A673 (cell line): ENCODE data around the gene SND1. TPM values are rescaled to one million over a fixed set of nuclear protein-coding genes. Genes with fewer than 3 reads are reported as not detected.

ENCODE experiments used
- BruUV-seq: library from RNA; stranded (reverse); fragments of 400-500 nt; replicated peaks from 2 replicates; lab custom pipeline; 2021; lab: Mats Ljungman, UMichigan
- CTCF ChIA-PET: fragments of 300-600 bp; sonication (Branson Sonifier 250); formaldehyde crosslinking; loops from one replicate; lab custom pipeline; 2022; ENCODE audit warnings: antibody characterized with exemption; lab: Charles Lee
- POLR2A ChIA-PET: fragments of 300-600 bp; sonication (Branson Sonifier 250); formaldehyde crosslinking; loops from one replicate; lab custom pipeline; 2022; ENCODE audit warnings: antibody characterized with exemption; ENCODE audit not compliant: low non-redundant PET; lab: Charles Lee
- DNase-seq: peaks from one replicate; pipeline ENCODE4 v3.0.0-alpha.2; 2015; ENCODE audit warnings: low spot score
- H3K27ac ChIP-seq: fragments of 200-600 bp; sonication (generic); 2 replicates; pipeline ENCODE4 v1.5.1; 2016; ENCODE audit warnings: mixed run types, low read depth, mild to moderate bottlenecking, mixed read lengths, antibody characterized with exemption, low read length; ENCODE audit not compliant: poor library complexity, severe bottlenecking
- H3K27me3 ChIP-seq: fragments of 200-600 bp; sonication (generic); replicated peaks from 2 replicates; pipeline ENCODE4 v1.6.1; 2017; ENCODE audit warnings: mixed run types, low read depth, mild to moderate bottlenecking, mixed read lengths, antibody characterized with exemption, low read length; ENCODE audit not compliant: insufficient read depth, poor library complexity
- H3K36me3 ChIP-seq: fragments of 200-600 bp; sonication (generic); 2 replicates; pipeline ENCODE4 v1.6.1; 2016; ENCODE audit warnings: mixed run types, mild to moderate bottlenecking, mixed read lengths, antibody characterized with exemption, low read length; ENCODE audit not compliant: insufficient read depth, poor library complexity, severe bottlenecking
- H3K4me1 ChIP-seq: fragments of 200-600 bp; sonication (generic); 2 replicates; pipeline ENCODE4 v1.6.1; 2017; ENCODE audit warnings: mixed run types, mild to moderate bottlenecking, mixed read lengths, antibody characterized with exemption, low read length; ENCODE audit not compliant: insufficient read depth, poor library complexity, severe bottlenecking
- H3K4me3 ChIP-seq: fragments of 200-600 bp; sonication (generic); 2 replicates; pipeline ENCODE4 v1.5.1; 2016; ENCODE audit warnings: low read depth, mixed run types, mild to moderate bottlenecking, mixed read lengths, low read length; ENCODE audit not compliant: poor library complexity, severe bottlenecking
- H3K9me3 ChIP-seq: fragments of 200-600 bp; sonication (generic); 2 replicates; pipeline ENCODE4 v1.6.1; 2016; ENCODE audit warnings: mixed run types, low read depth, mild to moderate bottlenecking, mixed read lengths, antibody characterized with exemption, low read length; ENCODE audit not compliant: poor library complexity, severe bottlenecking
- CTCF ChIP-seq: fragments of 300-800, 200-600 bp; sonication (generic); conservative IDR thresholded peaks from 2 replicates; pipeline ENCODE4 v1.5.1; 2017; ENCODE audit warnings: low read depth, mild to moderate bottlenecking, antibody characterized with exemption, low read length, moderate library complexity, mixed read lengths
- EZH2 ChIP-seq: fragments of 200-600 bp; sonication (generic); IDR thresholded peaks from 2 replicates; pipeline ENCODE4 v1.6.1; 2017; ENCODE audit warnings: borderline replicate concordance, low read depth, mild to moderate bottlenecking, mixed read lengths, antibody characterized with exemption, low read length; ENCODE audit not compliant: poor library complexity, severe bottlenecking
- intact Hi-C: fragments of 100-400 bp; cut with micrococcal nuclease; formaldehyde crosslinking; loops from one replicate; pipeline ENCODE4 v1.10.0; 2022; ENCODE audit not compliant: unreplicated experiment
- total RNA-seq: library from RNA; stranded (reverse); gene quantifications from 2 replicates; pipeline ENCODE4 v1.2.3, GENCODE V29; 2021

SND1 gene
- total RNA-seq, 1 experiment from 2014 or later: 177 TPM

DNA sequence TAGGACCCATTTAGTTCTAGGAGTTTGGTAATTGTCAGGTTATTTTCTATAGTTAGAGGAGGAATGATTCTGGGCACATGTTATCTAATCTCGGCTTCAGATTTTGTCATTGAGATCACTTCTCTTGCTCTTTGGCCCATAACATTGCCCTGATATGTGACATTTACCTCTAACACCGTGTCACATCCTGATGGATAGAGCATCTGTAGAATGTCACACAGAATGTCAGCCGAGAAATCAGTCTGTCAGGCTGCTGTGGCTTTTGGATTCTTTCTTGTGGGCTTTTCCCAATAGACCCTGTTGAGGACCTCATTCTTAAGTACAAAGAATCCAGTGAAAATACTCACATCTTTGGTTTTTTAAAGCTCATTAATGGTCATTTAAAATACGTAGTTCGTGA, 236.8 kb downstream of the SND1 start:
- Histone ChIP-seq H3K4me3 (no peak overlapping the region), H3K4me1 (peaks cover 9% of the 10 kb centered on the region), H3K9me3 (no peaks in the 10 kb centered on the region), H3K27ac (no peak overlapping the region), H3K36me3 (peaks cover 11% of the 10 kb centered on the region), H3K27me3 (no peaks in the 10 kb centered on the region)
- BruUV-seq: no TSS peak
- intact Hi-C loops: no loop called here
- ChIA-PET CTCF (no interaction called here), POLR2A (no interaction called here)
- DNase-seq: no peak
- TF ChIP-seq CTCF (no peak), EZH2 (no peak)

GRCh38 chr7:127889677-127890076, 237.7 kb downstream of the SND1 start:
- Histone ChIP-seq H3K9me3 (no peaks in the 10 kb centered on the region), H3K27ac (no peak overlapping the region), H3K36me3 (peaks cover 11% of the 10 kb centered on the region), H3K4me1 (peaks cover 9% of the 10 kb centered on the region), H3K4me3 (no peak overlapping the region), H3K27me3 (no peaks in the 10 kb centered on the region)
- intact Hi-C loops: no loop called here
- BruUV-seq: no TSS peak
- DNase-seq: no peak
- CTCF ChIA-PET: no interaction called here
- POLR2A ChIA-PET: no interaction called here
- no peak for TF ChIP-seq CTCF
- no peak for TF ChIP-seq EZH2

GRCh38 chr7:127890726-127891125, 238.7 kb downstream of the SND1 start:
- intact Hi-C loops: no loop called here
- Histone ChIP-seq H3K27me3 (no peaks in the 10 kb centered on the region), H3K9me3 (no peaks in the 10 kb centered on the region), H3K4me3 (no peak overlapping the region), H3K4me1 (peaks cover 5% of the 10 kb centered on the region), H3K27ac (no peak overlapping the region), H3K36me3 (peaks cover 11% of the 10 kb centered on the region)
- TF ChIP-seq CTCF (no peak), EZH2 (no peak)
- BruUV-seq: no TSS peak
- ChIA-PET CTCF (no interaction called here), POLR2A (no interaction called here)
- no peak for DNase-seq
